Hepatic stellate cell (primary cell): ENCODE results near the gene CRISPLD2.
"Not testable (repeated sequence)": the region's sequence is repeated elsewhere in the genome, so short reads cannot be mapped to it uniquely, and the experiment has no call there.

ENCODE experiments used
- DNase-seq: peaks from one replicate; pipeline ENCODE4 v3.0.0; 2011; ENCODE audit warnings: low spot score

The CRISPLD2 gene

GRCh38 chr16:84931107-84931494, 111.3 kb downstream of the CRISPLD2 start:
- no peak for DNase-seq

GRCh38 chr16:84931506-84931905, 111.7 kb downstream of the CRISPLD2 start:
- DNase-seq: no peak

GRCh38 chr16:84932681-84933080, 112.9 kb downstream of the CRISPLD2 start:
- no peak for DNase-seq

GRCh38 chr16:84933774-84934631, 114.2 kb downstream of the CRISPLD2 start:
- peak; percentile 52 for DNase-seq

GRCh38 chr16:84937196-84938005, 117.6 kb downstream of the CRISPLD2 start:
- DNase-seq: no peak

GRCh38 chr16:84938616-84939015, 118.8 kb downstream of the CRISPLD2 start:
- not testable (repeated sequence) for DNase-seq

GRCh38 chr16:84940670-84941551, 121.1 kb downstream of the CRISPLD2 start:
- no peak for DNase-seq

- DNase-seq: no peak
Measured at GRCh38 chr16:84941921-84942320, 122.1 kb downstream of the CRISPLD2 start.

GRCh38 chr16:84942786-84943185, 123.0 kb downstream of the CRISPLD2 start:
- no peak for DNase-seq

- DNase-seq: no peak
Measured at GRCh38 chr16:84943620-84944019, 123.8 kb downstream of the CRISPLD2 start.

- DNase-seq: no peak
Measured at GRCh38 chr16:84947022-84947421, 127.2 kb downstream of the CRISPLD2 start.

GRCh38 chr16:84947996-84948850, 128.4 kb downstream of the CRISPLD2 start:
- DNase-seq: no peak

GRCh38 chr16:84948851-84949610, 129.2 kb downstream of the CRISPLD2 start:
- DNase-seq: no peak

- no peak for DNase-seq
Measured at GRCh38 chr16:84949772-84950436, 130.1 kb downstream of the CRISPLD2 start.

- DNase-seq: no peak
Measured at GRCh38 chr16:84950906-84951305, 131.1 kb downstream of the CRISPLD2 start.

- peak; percentile 83 for DNase-seq
Measured at GRCh38 chr16:84952335-84953189, 132.8 kb downstream of the CRISPLD2 start.

- no peak for DNase-seq
Measured at GRCh38 chr16:84953190-84953746, 133.5 kb downstream of the CRISPLD2 start.

- DNase-seq: no peak
Measured at GRCh38 chr16:84955427-84955826, 135.6 kb downstream of the CRISPLD2 start.

- no peak for DNase-seq
Measured at GRCh38 chr16:84957192-84957591, 137.4 kb downstream of the CRISPLD2 start.
